NCI-H128 (cell line): ENCODE results near the gene SEL1L3.
"Not testable (repeated sequence)": the region's sequence is repeated elsewhere in the genome, so short reads cannot be mapped to it uniquely, and the experiment has no call there.

Experiments used
- DNase-seq: peaks from one replicate; lab custom pipeline; 2025; ENCODE audit not compliant: unreplicated experiment; lab: John Stamatoyannopoulos, UW

Gene SEL1L3

GRCh38 chr4:25862411-25863346 is at the start of gene SEL1L3:
SEL1L3 (minus strand) TSS chr4:25862988; CDS start chr4:25862836, 152 bp downstream.
- DNase-seq: no peak

- DNase-seq: no peak
Observed at GRCh38 chr4:25911356-25911755, 48.6 kb upstream of the SEL1L3 start.

DNA sequence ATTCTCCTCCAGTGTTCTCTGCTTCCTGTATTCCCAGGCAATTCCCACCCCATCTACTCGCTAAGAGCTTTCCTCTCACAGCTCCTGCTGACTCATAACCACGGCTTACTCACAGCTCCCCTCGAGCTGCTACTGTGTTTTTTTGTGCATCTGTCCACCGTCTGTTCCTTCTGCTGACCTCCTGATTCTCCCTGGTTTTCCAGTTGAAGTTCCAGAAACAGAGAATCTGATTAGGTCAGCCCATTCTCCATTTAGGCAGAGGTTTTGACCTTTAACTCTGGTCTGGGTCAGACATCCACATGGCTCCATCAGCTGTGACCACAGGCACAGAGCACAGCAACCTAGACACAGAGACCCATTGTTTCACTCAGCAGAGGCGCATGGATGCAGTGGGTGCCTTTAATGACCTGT is 45.7 kb upstream of the SEL1L3 start:
- DNase-seq: no peak

DNA sequence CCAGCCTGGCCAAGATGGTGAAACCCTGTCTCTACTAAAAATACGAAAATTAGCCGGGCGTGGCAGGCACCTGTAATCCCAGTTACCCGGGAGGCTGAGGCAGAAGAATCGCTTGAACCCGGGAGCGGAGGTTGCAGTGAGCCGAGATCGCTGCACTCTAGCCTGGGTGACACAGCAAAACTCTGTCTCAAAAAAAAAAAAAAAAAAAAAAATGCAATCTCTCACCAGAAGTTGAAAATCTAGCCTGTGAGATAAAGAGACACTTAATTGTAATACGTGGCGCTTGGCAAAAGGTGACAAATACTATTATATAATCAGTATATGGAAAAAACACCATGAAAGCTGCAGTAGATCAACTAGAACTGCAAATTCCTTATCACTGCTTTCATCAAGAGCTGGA is 43.3 kb upstream of the SEL1L3 start:
- DNase-seq: not testable (repeated sequence)

DNA sequence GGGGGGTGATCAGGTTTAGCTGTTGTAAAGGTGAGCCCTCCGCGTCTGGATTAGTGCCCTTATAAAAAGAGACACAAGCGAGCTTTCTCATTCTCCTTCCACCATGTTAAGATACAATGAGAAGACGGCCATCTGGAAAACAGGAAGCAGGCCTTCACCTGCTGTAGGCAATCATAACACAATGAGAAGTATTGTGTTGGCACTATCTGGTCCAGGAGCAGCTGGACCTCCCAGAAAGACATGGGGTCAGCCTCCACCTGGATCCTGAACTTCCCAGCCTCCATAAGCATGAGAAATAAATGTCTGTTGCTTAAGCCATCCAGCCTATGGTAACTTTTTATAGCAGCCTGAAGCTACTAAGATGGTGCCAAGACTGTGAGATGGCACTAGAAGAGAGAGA is 42.6 kb upstream of the SEL1L3 start:
- no peak for DNase-seq

DNA sequence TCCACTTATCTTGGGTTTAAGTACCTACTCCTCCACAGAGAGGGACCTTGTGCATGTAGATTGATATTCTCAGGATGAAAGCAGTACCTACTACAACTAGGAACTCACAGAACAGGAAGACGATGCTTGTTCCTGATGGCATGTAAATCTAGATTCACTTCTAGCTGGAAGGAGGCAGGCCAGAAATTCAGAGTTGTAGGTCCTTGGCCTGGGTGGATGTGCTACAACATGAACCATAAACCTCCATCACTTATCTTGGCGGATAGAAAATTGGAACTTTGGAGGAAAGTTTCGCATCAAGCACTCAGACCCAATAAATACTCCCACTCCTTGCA is 41.9 kb upstream of the SEL1L3 start:
- no peak for DNase-seq

DNA sequence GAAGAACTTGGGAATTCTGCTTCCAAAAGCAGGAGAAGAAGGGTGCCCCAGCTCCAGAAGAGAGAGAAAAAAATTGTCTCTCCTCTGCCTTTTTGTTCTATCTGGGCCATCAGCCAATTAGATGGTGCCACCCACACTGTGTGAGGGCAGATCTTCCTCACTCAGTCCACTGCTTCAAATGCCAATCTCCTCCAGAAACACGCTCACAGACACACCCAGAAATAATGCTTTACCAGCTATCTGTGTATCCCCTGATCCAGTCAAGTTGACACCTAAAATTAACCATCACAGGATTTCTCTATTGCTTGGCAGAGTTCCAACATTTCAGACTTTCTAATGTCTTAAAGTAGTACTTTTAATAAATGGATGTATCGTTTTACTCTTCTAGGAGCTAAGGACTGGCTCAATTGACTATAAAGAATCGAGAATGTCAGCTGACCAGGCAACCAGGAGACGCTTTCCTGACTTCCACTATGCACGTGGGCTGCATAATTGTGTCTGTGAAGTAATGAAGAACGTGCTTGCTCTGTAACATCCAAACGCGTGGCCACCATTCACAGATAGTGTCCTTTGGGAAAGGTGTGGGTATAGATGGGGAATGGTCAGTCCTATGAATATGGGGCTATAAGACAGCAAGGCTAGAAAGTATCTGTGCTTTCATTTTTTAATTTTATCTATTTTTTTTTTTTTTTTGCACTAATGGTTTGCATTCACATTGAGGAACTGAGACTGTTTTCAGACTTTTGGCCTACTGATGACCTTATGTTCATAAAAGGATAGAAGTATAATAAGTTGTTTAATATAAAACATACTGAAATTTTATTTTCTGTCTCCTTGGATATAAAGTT is 41.3 kb upstream of the SEL1L3 start:
- no peak for DNase-seq

GRCh38 chr4:25901030-25901430 is 38.2 kb upstream of the SEL1L3 start:
- no peak for DNase-seq

DNA sequence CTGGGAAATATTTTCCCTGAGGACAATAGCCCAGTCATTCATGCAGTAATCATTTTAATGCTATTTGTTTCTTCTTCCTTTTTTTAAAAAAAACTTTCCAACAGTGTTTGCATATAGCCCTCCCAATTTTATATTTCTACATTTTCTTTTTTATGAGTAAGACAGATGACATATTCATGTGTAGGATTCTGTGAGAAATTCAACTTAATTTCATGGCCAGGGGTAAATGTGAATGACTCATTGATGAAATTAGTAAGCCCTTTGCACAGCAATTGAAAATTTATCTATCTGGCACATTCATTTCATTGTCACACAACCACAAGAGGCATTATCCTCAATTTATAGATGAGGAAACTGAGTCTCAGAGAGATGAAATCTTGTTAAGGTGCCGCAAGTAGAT is 37.5 kb upstream of the SEL1L3 start:
- DNase-seq: no peak

DNA sequence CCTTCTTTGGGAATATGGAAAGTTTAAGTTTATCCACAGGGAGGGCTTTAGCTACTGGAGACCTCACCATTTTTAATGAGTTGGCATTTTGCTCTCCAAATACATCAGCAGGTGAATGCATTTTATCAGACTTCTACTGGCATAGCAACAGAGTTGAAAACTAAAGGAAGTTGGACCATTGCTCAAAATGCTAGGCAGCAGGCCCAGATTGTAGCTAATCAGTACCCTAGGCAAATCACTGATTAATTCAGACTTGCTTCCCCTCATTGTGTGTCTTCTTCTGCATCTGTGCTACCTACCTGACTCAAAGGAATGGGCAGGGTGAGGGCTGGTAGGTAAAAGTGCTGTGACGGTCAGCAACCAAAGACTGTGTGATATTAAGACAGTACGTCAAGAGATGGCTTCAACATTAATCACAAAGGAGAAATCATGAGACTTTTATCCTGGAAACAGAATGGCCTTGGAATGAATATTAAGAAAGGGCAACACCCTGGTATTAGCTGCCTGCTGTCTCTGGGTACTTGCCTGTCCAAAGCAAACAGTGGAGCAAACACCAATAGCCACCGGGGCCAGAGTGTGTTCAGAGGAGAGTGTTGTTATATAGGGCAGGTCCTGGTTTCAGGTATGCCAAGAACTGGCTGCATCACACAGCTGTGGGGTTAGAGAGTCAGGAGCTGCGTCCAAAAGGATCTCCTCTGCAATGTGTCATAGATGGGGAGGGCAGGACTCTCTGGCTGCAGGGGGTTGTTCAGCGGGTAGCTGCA is 34.2 kb upstream of the SEL1L3 start:
- DNase-seq: no peak

GRCh38 chr4:25892796-25893195 is 30.0 kb upstream of the SEL1L3 start:
- DNase-seq: no peak

- peak; percentile 22 for DNase-seq
Observed at GRCh38 chr4:25890571-25891485, 28.0 kb upstream of the SEL1L3 start.

GRCh38 chr4:25889589-25890503 is 27.1 kb upstream of the SEL1L3 start:
- no peak for DNase-seq

- no peak for DNase-seq
Observed at GRCh38 chr4:25888781-25889180, 26.0 kb upstream of the SEL1L3 start.

GRCh38 chr4:25884031-25884782 is 21.4 kb upstream of the SEL1L3 start:
- DNase-seq: no peak

DNA sequence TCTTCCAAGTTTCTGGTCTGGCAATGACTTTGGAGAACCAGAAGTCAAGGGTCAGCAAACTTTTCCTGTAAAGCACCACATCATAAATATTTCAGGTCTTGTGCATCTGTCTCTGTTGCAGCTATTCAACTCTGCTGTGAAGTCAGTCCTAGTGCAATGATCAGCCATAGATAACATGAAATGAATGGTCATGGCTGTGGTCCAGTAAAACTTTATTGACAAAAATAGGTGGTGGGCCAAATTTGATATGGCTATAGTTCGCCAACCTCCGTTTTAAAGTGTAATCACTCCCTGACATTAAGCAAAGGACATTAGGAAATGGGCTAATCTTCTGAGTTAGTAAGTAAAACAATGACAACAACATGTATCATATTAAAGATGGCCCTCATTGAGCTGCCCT is 20.8 kb upstream of the SEL1L3 start:
- DNase-seq: no peak

DNA sequence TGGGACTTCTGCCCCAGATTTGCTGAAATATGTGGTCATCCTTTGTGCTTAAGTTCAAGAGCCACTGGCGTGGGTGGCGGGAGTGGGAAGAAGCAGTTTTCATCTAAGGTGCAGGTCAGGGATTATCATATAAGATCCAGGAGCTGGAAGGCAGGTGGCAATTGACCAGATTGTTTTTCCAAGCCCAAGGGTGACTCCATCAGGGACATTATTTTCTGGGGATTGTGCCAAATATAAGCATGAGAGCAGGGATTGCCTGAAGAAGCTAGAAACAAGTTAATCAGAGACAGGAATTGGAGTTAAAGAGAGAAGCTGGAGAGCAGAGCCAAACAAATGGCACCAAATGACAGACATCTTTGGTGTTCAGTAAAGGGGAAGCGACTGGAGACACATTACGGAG is 19.4 kb upstream of the SEL1L3 start:
- no peak for DNase-seq

DNA sequence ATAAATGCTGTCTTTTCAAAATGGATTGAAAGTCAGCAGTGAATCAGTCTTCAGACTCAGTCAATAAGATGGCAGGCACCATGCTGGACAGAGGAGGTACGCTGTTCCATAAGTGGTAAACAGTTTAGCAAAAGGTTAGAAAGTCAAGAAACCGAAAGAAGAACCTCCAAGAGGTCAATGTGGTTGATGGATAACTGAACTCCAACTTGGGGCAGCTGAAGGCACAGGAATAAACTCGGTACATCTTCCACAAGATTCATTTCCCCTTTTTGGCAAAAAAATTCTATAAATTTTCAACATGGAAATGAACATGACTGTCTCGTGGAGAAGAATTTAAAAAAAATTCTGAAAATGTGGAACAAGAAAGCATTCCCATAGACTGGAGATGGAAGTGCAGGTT is 18.4 kb upstream of the SEL1L3 start:
- DNase-seq: no peak
